SK-N-SH (cell line): ENCODE data around the gene SPOCK1. TPM values are rescaled to one million over a fixed set of nuclear protein-coding genes. Genes with fewer than 3 reads are reported as not detected.

ENCODE experiments used
- CTCF ChIA-PET: fragments of 300-600, 350-600 bp; formaldehyde crosslinking; extraction: SDS; loops from one replicate; lab custom pipeline; 2021; lab: Yijun Ruan, JAX
- POLR2A ChIA-PET: fragments of 350-600 bp; sonication (Branson Sonifier 250); formaldehyde crosslinking; extraction: SDS; loops from one replicate; lab custom pipeline; 2020; ENCODE audit warnings: antibody characterized with exemption, inconsistent platforms; lab: Yijun Ruan, JAX
- DNase-seq: peaks from one replicate; pipeline ENCODE4 v3.0.0; 2012
- H2AFZ ChIP-seq: fragments of 200-600 bp; sonication (generic); 2 replicates; pipeline ENCODE4 v1.8.1; 2016; ENCODE audit warnings: antibody characterized with exemption, mild to moderate bottlenecking, low read depth
- H3F3A ChIP-seq: fragments of 200-600 bp; sonication (generic); replicated peaks from 2 replicates; pipeline ENCODE3; 2016; ENCODE audit warnings: antibody characterized with exemption, mild to moderate bottlenecking; ENCODE audit not compliant: insufficient read depth
- H3K27ac ChIP-seq, 2 experiments: fragments of 200-500 bp in 1 of 2; fragments of 200-600 bp in 1 of 2; sonication (Bioruptor generic) in 1 of 2; sonication (generic), shearing (Covaris generic) in 1 of 2; 2 replicates each; pipeline versions ENCODE4 v1.5.1 to v1.6.1; 2014 to 2016; ENCODE audit warnings: low read depth in 2 of 2, inconsistent platforms in 1 of 2, low read length in 1 of 2, mild to moderate bottlenecking in 1 of 2, mixed read lengths in 1 of 2
- H3K27me3 ChIP-seq: fragments of 200-600 bp; sonication (generic), shearing (Covaris generic); 2 replicates; pipeline ENCODE4 v1.6.1; 2016; ENCODE audit warnings: mixed run types; ENCODE audit not compliant: insufficient read depth
- H3K36me3 ChIP-seq, 2 experiments: fragments of 200-500 bp in 1 of 2; fragments of 200-600 bp in 1 of 2; sonication (Bioruptor generic) in 1 of 2; sonication (generic) in 1 of 2; replicated peaks in 1 of 2; 2 replicates each; pipeline versions ENCODE3 to v1.5.1; 2014 to 2016; ENCODE audit warnings: low read length in 1 of 2, mild to moderate bottlenecking in 1 of 2; ENCODE audit not compliant: insufficient read depth in 2 of 2, control insufficient read depth in 1 of 2
- H3K4me1 ChIP-seq, 2 experiments: fragments of 200-500 bp in 1 of 2; fragments of 200-600 bp in 1 of 2; sonication (Bioruptor generic) in 1 of 2; sonication (generic), shearing (Covaris generic) in 1 of 2; 2 replicates each; pipeline versions ENCODE4 v1.5.1 to v1.6.1; 2014 to 2016; ENCODE audit warnings: low read depth in 1 of 2, low read length in 1 of 2, mixed run types in 1 of 2; ENCODE audit not compliant: insufficient read depth in 2 of 2, control insufficient read depth in 1 of 2
- H3K4me2 ChIP-seq: fragments of 200-600 bp; sonication (generic), shearing (Covaris generic); 2 replicates; pipeline ENCODE4 v1.6.1; 2017; ENCODE audit warnings: mixed run types
- H3K4me3 ChIP-seq, 2 experiments: fragments of 200-500 bp in 1 of 2; fragments of 200-600 bp in 1 of 2; sonication (Bioruptor generic) in 1 of 2; sonication (generic), shearing (Covaris generic) in 1 of 2; 2 replicates each; pipeline versions ENCODE4 v1.5.1 to v1.8.1; 2014 to 2016; ENCODE audit warnings: low read depth in 2 of 2, inconsistent platforms in 1 of 2, low read length in 1 of 2, mild to moderate bottlenecking in 1 of 2, mixed read lengths in 1 of 2, moderate library complexity in 1 of 2
- H3K79me2 ChIP-seq: fragments of 200-600 bp; sonication (generic); 2 replicates; pipeline ENCODE4 v1.8.1; 2017; ENCODE audit warnings: mild to moderate bottlenecking; ENCODE audit not compliant: insufficient read depth
- H3K9ac ChIP-seq: fragments of 200-600 bp; sonication (generic); 2 replicates; pipeline ENCODE4 v1.6.1; 2017; ENCODE audit warnings: mixed run types
- H3K9me2 ChIP-seq: fragments of 200-600 bp; sonication (generic); 2 replicates; pipeline ENCODE4 v1.6.1; 2017; ENCODE audit warnings: mixed run types
- H3K9me3 ChIP-seq: fragments of 200-600 bp; sonication (generic); 2 replicates; pipeline ENCODE4 v1.6.1; 2017; ENCODE audit warnings: mixed run types, mild to moderate bottlenecking, moderate library complexity
- H4K20me1 ChIP-seq: fragments of 200-600 bp; sonication (generic); 2 replicates; pipeline ENCODE4 v1.6.1; 2017; ENCODE audit warnings: mild to moderate bottlenecking, mixed run types; ENCODE audit not compliant: insufficient read depth
- ELF1 ChIP-seq: IDR thresholded peaks from 2 replicates; pipeline ENCODE4 v1.4.0; 2012
- GABPA ChIP-seq: IDR thresholded peaks from 2 replicates; pipeline ENCODE4 v1.4.0; 2012; ENCODE audit warnings: low read depth, mild to moderate bottlenecking
- GATA2 ChIP-seq: sonication (generic); formaldehyde crosslinking; IDR thresholded peaks from 2 replicates; pipeline ENCODE4 v1.5.0; 2020; ENCODE audit warnings: mild to moderate bottlenecking, missing genetic modification reagents
- JUND ChIP-seq: IDR thresholded peaks from 2 replicates; pipeline ENCODE4 v1.4.0; 2012
- NFIC ChIP-seq: IDR thresholded peaks from 2 replicates; pipeline ENCODE4 v1.4.0; 2012; ENCODE audit warnings: borderline replicate concordance
- NRF1 ChIP-seq: IDR thresholded peaks from 2 replicates; pipeline ENCODE4 v1.6.1; 2012; ENCODE audit warnings: low read depth, mild to moderate bottlenecking, low read length
- PBX3 ChIP-seq: IDR thresholded peaks from 2 replicates; pipeline ENCODE4; 2012
- RXRA ChIP-seq: IDR thresholded peaks from 2 replicates; pipeline ENCODE4 v1.4.0; 2012; ENCODE audit warnings: low read depth, mild to moderate bottlenecking, borderline replicate concordance
- SMC3 ChIP-seq: IDR thresholded peaks from 2 replicates; pipeline ENCODE4 v1.6.1; 2012; ENCODE audit warnings: low read depth, low read length, improper control_type of control experiment
- TEAD4 ChIP-seq: IDR thresholded peaks from 2 replicates; pipeline ENCODE4 v1.4.0; 2012; ENCODE audit warnings: mild to moderate bottlenecking, borderline replicate concordance; ENCODE audit not compliant: insufficient read depth
- USF2 ChIP-seq: fragments of 150-350 bp; IDR thresholded peaks from 2 replicates; pipeline ENCODE4 v1.6.1; 2017; ENCODE audit warnings: antibody characterized with exemption, low read length, low read depth, borderline replicate concordance
- YY1 ChIP-seq: IDR thresholded peaks from 2 replicates; pipeline ENCODE4 v1.4.0; 2012; ENCODE audit warnings: low read depth, mild to moderate bottlenecking
- ZBTB33 ChIP-seq: IDR thresholded peaks from 2 replicates; pipeline ENCODE4 v1.4.0; 2012; ENCODE audit warnings: low read depth, borderline replicate concordance
- WGBS: methylation state at CpG from one replicate; pipeline ENCODE4 v1.1.6; 2017; ENCODE audit warnings: low lambda C conversion rate; 5-methylcytosine and 5-hydroxymethylcytosine counted together
- polyA plus RNA-seq, 3 experiments: library from polyadenylated mRNA; depleted of rRNA; stranded (reverse); fragments of >200 nt; gene quantifications; 2 replicates each; pipeline ENCODE4 v1.2.3, GENCODE V29; 2012

Gene SPOCK1
- polyA plus RNA-seq, 1 of the 3 experiments (the other 2 are of a cell fraction), result 11.3 TPM

- TF ChIP-seq PBX3, result no peak
- no peak for TF ChIP-seq NRF1
- no peak for TF ChIP-seq JUND
- TF ChIP-seq GATA2 (CRISPR knock-in tag), result no peak
- no peak for TF ChIP-seq NFIC
- no peak for TF ChIP-seq USF2
Observed at GRCh38 chr5:137252512-137252911, 246.6 kb downstream of the SPOCK1 start (continued).

- TF ChIP-seq RXRA (no peak), ELF1 (no peak), SMC3 (no peak), NRF1 (no peak), ZBTB33 (no peak), GABPA (no peak), GATA2 (CRISPR knock-in tag) (no peak), TEAD4 (no peak), YY1 (no peak)
Observed at GRCh38 chr5:137250421-137250820, 248.7 kb downstream of the SPOCK1 start.

More at GRCh38 chr5:137250421-137250820, 248.7 kb downstream of the SPOCK1 start:
- Histone ChIP-seq H3K79me2 (peaks cover 8% of the 10 kb centered on the region; the same call in 1 of the 2 replicates), H3K4me3 (no peak overlapping the region), H4K20me1 (no peaks in the 10 kb centered on the region), H3F3A (peaks cover 4% of the 10 kb centered on the region), H3K9me3 (no peaks in the 10 kb centered on the region), H2AFZ (no peak overlapping the region), H3K9me2 (no peaks in the 10 kb centered on the region), H3K4me1 (peaks cover 7 to 14% of the 10 kb centered on the region in 2 experiments; a peak in 3 of 4 replicates), H3K36me3 (no peaks in the 10 kb centered on the region), H3K9ac (no peak overlapping the region), H3K4me2 (no peak overlapping the region), H3K27ac (no peak overlapping the region), H3K27me3 (no peaks in the 10 kb centered on the region)
- 57% methylated on average over 6 of the region's 6 CpGs for WGBS
- CTCF ChIA-PET, result interaction anchor here (1.1 to 2.3 kb wide), 4 partner anchors 11 to 248 kb away, joined by 3 to 6 read pairs (median 4); partner anchors contain the start of gene SPOCK1
- DNase-seq, result no peak
- POLR2A ChIA-PET, result interaction anchor here (1.2 kb wide), 1 partner anchor 11 kb away, joined by 4 read pairs; no protein-coding TSS in a partner anchor
